HG02763 (cell line): Measurements from ENCODE around the gene PRPF6.
"Not testable (repeated sequence)": the region's sequence is repeated elsewhere in the genome, so short reads cannot be mapped to it uniquely, and the experiment has no call there.

Experiments used
- ATAC-seq: cut with Tn5 transposase; IDR thresholded peaks from one replicate; pipeline ENCODE4 v1.9.1; 2021; ENCODE audit warnings: mild to moderate bottlenecking, moderate library complexity; ENCODE audit not compliant: unreplicated experiment

PRPF6 gene

DNA sequence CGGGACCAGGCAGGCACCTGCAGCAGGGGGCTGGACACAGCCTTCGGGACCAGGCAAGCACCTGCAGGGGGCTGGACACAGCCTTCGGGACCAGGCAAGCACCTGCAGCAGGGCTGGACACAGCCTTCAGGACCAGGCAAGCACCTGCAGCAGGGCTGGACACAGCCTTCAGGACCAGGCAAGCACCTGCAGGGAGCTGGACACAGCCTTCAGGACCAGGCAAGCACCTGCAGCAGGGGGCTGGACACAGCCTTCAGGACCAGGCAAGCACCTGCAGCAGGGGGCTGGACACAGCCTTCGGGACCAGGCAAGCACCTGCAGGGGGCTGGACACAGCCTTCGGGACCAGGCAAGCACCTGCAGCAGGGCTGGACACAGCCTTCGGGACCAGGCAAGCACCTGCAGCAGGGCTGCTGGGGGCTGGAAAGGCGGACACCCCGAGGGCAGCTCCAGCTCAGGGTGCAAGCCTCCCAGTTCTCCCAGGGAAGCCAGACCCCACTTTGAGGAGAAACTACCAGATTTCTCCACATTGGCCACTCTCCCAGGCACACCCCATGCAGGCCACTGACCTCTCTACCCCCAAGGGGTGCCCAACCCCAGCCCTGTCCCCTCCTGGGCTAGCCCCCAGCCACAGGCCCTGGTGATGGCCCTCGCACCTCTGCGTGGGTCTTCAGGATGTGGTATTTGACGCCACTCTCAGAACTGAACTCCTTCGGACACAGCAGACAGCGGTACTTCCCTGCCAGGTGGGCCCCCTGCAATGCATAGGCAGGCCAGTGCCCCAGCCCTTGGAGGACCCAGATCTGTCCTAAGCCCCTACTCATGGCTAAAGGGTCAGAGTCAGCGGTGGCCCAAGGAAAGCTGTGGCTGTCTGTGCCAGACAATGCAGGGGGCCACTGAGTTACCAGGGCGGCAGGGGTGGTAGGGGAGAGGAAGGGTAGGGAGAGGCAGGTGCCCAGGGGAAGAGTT is 20.0 kb upstream of the PRPF6 start:
- ATAC-seq: not testable (repeated sequence)

DNA sequence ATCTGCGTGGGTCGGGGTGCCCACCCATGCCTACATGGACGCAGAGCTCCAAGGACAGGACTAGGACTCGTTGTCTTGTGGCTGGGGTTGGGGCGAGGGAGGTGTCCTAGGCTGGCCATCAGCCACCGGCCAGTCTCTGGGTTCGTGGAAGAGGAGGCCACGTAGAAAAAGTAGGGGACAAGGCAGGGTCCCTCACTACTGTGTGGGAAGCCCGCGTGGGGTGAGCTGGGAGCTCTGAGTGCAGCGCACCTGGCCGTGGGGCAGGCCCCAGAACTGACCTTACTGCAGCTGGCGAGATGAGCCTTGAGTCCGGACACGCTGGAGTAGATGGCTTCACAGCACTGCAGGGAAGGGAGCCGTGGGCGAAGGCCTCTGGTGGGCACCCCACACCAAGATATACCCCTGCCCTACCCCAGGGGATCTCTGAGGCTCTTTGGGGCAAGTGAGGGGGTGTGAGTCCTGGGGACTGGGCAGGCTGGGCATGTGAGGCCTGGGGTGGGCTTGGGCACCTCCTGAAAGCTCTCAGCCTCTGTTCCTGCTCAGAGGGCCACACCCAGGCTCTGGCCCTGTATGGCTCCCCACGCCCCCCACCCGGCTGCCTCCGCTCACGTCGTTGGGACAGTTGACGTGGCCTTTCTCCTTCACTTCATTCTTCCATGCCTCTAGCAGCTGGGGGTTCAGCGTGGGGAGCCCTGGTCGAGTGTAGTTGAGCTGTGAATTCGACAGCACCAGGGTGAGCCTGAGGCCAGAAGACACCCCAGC is 19.1 kb upstream of the PRPF6 start:
- no peak for ATAC-seq

DNA sequence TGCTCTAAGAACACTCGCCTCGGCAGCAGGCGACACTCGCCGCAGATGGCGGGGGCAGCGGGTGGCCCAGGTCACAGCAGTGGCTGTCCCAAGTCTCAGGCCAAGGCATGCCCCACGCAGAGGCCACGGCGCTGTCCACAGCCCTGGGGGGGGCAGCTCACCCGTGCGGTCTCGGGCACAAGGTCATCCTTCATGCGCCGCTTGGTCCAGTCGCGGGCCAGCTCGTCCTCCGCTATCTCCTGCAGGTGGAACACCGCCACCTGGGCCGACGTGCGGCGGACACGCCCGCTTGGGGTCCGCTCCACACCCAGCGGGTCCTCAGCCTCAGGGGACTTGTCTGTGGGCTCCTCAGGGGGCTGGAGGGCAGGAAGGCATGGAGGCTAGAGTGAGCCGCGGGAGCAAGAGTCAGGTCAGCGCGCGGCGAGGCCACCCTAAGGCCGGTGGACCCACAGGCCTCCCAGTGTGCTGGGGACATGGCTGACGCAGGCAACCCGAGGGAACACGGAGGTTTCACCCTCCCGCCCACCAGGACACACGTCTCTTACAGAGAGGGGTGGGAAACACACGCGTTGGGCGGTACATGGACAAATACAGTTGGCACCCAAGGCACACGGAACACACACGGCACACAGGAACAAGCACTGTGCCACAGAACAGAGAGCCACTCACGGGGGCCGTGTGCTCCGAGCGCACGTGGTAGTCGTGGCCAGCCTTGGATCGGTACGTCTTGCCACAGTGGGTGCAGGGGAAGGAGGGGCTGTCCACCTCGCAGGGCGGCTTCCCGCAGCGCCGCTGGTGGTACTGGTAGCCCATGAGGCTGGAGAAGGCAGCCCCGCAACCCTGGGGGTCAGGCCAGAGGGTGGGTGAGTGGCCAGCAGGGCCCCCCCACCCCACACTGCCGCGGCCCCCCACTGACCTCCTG is 18.2 kb upstream of the PRPF6 start:
- ATAC-seq: no peak

DNA sequence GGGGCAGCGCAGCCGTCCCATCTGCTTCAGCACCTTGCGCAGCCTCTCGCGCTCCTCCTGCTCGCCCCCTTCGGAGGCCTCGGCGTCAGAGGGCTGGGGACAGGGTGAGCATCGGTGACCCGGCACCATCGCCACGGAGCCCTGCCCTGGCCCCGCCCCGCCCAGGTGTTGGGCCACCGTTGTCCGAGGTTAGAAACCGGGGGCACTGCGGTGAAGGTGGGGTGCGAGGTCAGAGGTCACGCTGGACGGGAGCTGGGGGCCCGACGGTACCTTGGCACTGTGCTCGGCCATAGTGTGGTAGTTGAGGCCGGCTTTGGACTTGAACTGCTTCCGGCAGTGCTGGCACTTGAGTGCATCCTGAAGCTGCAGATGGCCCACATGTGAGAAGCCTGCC is 17.6 kb upstream of the PRPF6 start:
- ATAC-seq: no peak

DNA sequence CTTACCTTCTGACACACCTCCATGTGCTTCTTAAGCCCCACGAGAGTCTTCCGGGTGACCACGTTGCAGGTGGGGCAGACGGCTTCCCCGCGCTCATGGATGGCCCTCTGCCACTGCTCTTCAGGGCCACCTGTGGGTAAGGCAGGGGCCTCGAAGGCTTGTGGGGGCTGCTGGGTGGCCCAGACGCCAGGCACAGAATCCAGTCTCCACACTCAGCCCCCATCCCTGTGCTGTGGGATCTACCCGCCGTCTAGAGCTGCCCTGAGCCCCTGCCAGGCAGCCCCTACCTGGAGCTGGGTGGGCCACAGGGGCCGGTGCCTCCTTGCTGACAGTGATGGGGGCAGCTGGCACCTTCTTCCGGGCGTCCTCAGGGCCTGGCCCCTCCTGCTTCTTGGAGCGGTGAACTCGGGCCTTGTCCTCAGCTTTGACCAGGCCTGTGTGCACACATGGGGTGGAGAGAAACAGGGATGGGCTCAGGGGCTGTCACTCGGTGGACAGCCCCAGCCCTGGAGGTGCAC is 17.1 kb upstream of the PRPF6 start:
- ATAC-seq: no peak

DNA sequence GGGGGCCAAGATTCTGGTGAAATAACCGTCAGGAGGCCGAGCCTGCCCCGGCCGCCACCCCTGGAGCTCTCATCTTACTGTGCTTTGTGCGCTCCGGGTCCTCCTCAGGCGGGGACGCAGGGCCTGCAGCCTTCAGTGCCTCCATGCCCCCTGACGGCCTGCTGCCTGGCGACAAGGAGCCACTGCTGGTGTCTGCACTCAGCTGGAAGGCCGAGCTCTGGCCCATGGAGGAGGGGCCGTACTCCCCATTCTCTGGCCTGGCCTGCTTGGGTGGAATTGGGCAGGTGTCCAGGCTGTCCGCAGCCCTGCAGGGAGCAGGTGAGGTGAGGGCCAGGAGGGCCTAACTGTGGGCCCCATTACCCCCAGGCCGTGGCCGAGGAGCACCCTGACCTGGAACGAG is 16.5 kb upstream of the PRPF6 start:
- ATAC-seq: no peak

DNA sequence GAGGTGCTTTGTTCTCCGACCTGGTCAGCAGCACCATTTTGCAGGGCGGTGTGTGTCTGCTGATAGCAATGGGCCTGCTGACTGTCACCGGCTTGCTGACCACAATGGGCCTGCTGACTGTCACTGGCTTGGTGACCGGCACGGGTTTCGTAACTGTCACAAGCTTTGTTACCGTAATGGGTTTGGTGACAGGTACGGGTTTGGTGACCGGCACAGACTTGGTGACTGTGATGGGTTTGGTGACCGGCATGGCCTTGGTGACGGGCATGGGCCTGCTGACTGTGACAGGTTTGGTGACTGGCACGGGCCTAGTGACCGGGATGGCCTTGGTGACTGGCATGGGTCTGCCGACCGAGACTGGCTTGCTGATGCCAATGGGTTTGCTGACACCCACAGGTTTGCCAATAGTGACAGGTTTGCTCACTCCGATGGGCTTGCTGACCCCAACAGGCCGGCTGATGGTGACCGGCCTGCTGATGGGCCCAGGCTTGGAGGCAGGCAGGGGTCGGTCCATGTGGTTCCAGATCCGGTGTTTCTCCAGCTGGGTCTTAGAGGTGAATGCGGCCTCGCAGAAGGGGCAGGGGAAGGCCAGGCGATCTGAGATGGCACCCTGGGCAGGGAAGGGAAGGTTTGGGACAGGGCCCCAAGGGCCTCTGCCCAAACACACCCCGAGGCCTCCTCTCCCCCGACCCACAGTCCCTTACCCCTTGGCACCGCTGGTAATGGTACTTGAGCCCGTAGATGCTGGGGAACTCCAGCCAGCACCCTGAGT is 14.6 kb upstream of the PRPF6 start:
- no peak for ATAC-seq

DNA sequence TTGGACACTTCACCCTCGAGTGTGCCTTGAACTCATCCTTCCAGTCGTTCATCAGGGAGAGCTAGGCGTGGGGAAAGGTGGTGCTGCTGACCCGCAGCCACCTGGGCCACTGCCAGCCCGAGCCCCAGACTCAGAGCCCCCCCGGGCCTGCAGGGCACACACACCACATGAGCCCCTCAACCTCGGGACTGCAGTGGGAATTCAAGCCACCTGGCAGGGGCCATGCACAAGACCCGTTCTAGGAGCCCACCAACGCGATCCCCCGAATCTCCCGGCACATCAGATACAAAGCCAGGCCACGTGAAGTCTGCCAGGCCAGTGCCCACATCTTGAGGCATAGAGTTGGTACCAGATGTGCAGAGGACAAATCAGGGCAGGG is 14.0 kb upstream of the PRPF6 start:
- no peak for ATAC-seq

DNA sequence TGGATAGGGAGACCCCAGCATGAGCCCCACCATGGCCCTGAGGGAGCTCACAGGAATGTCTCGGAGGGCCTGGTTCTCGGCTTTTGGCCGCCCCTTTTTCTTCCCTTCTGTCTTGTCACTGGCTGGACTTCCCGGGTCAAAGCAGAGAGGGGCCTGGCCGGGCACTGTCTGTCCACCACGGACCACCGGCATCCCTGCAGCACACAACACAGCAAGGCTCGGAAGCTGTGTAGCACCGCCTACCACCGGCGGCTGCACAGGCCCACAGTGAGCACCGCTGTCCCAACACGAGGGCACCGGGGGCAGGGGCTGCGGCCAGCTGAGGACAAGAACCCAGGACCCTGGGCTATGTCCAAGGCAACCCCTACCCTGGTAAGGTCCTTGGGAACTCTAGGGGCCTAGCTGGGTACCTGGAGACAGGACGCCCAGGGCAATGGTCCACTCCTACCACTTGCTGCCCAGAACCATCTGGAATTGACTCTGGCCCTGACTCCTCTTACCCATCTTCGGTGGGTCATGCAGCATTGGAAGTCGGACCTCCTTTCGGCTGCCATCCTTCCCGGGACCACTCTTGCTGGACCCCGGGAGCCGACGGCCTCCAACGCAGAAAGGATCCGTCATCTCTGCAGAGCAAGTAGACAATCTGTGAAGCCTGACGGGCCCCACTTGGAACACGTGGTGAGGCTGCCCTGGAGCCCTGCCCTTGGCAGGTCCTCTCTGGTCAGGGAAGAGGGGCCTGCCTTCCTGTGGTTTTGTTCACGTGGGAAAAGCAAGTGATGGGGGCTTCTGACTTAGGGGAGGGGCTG is 13.4 kb upstream of the PRPF6 start:
- ATAC-seq: no peak

DNA sequence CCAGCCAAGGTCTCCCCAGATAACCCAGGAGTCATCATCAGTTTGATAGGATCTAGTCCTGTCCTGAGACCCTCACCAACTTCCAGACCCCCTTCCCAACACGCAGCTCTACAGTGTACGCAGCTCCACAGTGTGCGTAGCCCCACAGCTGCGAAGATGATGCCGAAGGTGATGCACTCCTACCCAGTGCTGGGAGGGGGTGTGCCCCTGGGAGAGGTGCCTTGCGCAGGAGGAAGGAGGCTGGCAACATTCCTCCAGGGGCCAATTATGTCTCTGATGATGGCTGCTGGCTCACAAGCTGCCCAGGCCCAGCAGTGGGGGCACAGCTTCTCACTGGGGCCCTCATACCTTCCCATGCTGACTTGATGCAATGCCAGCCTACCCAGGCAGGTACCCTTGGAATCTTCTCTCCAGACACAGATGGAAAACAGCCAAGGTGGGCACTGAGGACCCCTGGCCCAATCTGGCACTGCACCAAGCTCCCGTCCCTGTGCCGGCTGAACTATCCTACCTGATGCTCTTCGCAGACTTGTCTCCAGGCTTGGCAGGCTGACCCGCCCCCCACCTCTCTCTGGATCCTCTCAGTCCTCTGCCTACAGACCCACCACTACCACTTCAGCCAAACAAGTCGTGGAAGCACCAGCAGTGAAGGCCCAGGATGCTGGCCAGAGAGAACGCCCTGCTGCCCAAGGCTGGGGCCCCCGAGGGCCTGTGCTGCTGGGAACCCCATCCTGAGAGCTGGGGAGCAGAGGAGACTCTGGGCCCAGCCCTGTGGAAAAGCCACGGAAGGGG is 12.6 kb upstream of the PRPF6 start:
- ATAC-seq: no peak

DNA sequence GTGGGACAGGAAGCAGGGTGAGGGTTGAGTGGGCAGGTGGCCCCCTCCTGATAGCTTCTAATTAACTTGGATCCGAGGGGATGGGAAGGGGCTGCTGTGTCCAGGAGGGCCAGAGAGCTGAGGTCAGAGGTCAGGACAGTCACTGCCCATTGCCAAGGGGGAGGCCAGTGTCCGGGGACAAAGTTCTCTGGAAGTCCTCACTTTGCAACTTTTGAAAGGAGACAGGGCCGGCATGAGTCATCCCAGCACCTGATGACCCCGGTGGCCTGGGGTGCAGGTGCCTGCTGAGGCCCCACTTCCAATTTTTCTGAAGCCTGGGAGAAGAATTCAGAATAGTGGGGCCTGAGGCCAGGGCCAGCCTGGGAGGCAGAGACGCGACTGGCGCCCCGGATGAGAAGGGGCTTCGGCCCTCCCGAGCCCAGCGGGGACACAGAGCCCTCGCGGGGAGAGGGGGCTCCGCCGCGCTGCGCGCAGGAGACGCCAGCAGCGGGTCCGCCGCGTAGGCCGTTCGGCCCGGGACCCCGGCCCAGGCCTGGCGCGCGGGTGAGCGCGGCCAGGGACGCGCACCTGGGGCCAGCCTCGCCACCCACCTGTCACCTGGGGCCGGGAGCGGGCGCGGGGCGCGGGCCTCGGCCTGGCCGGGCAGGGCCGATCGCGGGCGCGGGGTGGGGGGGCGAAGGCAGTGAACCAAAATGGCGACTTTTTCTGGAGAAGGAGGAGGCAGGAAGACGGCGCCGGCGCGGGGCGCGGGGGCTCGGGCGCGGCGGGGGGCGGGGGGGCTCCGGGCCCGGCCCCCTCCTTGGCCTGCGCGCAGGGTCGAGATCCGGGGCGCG is 11.8 kb upstream of the PRPF6 start:
- ATAC-seq: no peak

DNA sequence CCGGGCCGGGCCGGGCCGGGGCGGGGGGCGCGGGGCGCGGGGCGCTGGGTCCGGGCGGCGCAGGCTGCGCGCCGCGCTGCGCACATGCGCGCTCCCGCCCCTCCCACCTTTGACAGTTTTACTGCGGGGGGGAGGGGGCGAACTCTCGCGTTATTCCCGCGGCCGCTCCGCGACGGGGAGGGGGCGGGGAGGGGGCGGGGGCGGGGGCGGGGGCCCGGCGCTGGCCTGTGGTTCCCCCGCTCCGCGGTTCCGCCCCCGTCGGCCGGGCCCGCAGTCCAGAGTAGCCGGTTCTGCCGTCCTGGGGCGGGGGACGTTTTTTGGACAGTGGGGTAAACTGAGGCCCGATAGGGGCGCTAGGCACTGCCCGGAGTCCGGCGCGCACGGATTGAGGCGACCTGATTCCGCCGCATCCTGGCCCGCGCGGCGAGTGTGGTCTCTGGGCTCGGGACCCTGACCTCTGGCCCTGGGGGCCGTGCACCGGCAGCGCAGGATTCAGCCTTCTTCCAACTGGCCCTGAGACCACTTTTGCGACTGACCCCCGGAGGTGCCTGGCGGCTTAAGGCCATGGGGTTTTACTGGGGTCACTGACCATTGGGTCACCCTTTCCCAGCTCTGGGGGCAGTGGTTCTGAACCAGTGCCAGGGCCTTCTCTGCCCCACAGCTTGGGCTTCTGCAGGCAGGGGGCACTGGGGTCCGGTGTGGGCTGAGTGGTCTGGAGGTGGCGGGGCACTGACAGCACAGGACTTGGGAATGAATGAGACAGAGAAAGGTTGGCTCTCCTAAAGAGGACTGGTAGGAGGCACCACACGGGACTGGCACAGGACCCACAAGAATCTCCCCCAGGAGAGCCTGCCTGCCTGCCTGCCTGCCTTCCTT is 10.9 kb upstream of the PRPF6 start, which contains the start of gene ZNF512B:
Gene ZNF512B (minus strand): TSS at position 93 of the 876 bp plus-strand sequence. CDS start 1,980 bp downstream, outside the sequence.
- ATAC-seq: no peak

DNA sequence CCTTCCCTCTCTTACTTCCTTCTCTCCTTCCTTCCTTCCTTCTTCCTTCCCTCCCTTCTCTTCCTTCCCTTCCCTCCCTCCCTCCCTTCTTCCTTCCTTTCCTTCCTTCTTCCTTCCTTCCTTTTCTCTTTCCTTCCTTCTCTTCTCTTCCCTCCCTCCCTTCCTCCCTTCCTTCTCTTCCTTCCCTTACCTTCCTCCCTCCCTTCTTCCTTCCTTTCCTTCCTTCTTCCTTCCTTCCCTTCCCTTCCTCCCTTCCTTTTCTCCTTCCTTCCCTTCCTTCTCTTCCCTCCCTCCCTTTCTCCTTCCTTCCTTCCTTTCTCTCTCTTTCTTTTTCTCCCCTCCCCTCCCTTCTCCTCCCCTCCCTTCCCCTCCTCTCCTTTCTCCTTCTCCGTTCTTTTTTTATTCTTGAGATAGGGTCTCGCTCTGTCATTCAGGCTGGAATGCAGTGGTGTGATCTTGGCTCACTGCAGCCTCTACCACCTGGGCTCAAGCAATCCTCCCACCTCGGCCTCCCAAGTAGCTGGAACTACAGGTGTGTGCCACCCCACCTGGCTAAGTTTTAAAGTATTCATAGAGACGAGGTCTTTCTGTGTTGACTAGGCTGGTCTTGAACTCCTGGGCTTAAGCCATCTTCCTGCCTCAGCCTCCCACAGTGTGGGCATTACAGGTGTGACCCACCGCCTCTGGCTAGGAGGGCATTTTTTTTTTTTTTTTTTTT is 10.1 kb upstream of the PRPF6 start:
- no peak for ATAC-seq

DNA sequence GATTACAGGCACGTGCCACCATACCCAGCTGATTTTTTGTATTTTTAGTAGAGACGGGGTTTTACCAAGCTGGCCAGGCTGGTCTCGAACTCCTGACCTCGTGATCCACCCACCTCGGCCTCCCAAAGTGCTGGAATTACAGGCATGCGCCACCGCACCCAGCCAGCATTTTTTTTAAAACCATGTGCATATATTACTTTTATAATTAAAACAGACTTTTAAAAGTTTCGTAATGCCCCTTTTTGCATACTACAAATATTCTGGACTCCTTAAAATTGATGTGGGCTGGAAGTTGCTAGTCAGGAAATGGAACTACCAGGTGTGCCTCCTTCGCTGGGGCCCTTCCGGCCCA is 9.0 kb upstream of the PRPF6 start:
- ATAC-seq: not testable (repeated sequence)

DNA sequence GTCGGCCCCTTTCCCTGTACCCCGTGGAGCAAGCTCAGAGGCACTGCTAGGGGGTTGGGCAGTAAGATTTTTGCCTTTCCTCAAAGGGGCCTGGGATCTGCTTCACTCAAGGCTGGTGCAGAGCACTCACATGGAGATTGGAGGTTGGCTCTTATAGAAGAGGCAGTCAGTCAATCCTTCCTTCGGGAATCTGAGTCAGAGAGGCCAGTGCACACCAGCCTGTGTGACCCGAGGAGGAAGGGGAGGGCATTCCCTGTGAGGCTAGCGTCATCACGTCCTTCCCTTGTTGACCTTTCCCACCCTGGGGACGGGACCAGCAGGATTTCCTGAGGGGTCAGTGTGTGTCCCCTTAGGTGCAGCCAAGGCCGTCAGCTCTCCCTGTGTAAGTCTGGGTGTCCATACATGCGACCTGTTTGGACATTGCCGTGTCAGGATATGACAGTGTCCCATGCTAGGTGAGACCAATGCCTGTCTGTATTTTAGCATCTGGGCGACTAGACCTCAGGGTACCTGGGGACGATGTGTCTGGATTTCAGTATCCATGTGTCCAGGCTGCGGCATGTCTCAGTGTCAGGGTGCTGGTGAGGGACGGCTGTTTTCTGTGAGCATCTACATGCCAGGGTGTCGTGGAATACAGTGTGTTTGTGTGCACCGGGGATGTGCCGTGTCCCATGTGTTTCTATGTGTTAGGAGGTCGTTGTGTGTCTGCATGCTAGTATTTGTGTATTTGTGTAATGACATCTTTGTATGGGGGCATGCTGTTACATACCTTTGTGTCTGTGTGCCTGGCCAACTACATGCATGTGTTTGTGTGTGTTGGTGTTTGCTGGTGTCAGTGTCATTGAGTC is 8.4 kb upstream of the PRPF6 start:
- no peak for ATAC-seq
